T-helper 2 cell treated with Interferon-gamma antibody and Interleukin-4, amounts not matched to agents 5 μg/mL and 100 μg/mL, for 36 hours (primary cell): ENCODE data around the gene PROX2.
A peak's percentile ranks its signal among the peaks of the same experiment; 100 is the strongest.

Source experiments
- DNase-seq: peaks from one replicate; pipeline ENCODE4 v3.0.0; 2021; ENCODE audit warnings: low spot score
- H3K27ac Mint-ChIP-seq: one replicate; pipeline ENCODE4 v1.8.0; 2021; ENCODE audit warnings: mild to moderate bottlenecking, mixed read lengths
- H3K27me3 Mint-ChIP-seq: one replicate; pipeline ENCODE4 v1.8.0; 2021; ENCODE audit warnings: low read depth, mixed read lengths
- H3K36me3 Mint-ChIP-seq: one replicate; pipeline ENCODE4 v1.8.0; 2021; ENCODE audit warnings: low read depth, mixed read lengths
- H3K4me1 Mint-ChIP-seq: one replicate; pipeline ENCODE4 v1.8.0; 2021; ENCODE audit warnings: low read depth, mixed read lengths
- H3K4me3 Mint-ChIP-seq: one replicate; pipeline ENCODE4 v1.8.0; 2022; ENCODE audit warnings: mild to moderate bottlenecking, moderate library complexity, mixed read lengths
- H3K9me3 Mint-ChIP-seq: one replicate; pipeline ENCODE4 v1.8.0; 2021; ENCODE audit warnings: mixed read lengths

Gene PROX2

GRCh38 chr14:74902941-74903705 lies 27.2 kb upstream of the PROX2 start:
- no peak for DNase-seq
- Mint-ChIP-seq H3K27ac (no peak overlapping the region), H3K36me3 (peaks cover 53% of the 10 kb centered on the region), H3K27me3 (no peaks in the 10 kb centered on the region), H3K9me3 (no peaks in the 10 kb centered on the region), H3K4me1 (no peaks in the 10 kb centered on the region), H3K4me3 (no peak overlapping the region)

- no peak overlapping the region for H3K27ac Mint-ChIP-seq
Measured at GRCh38 chr14:74898694-74899093, 22.7 kb upstream of the PROX2 start.

GRCh38 chr14:74898083-74898482 lies 22.1 kb upstream of the PROX2 start:
- Mint-ChIP-seq H3K4me1 (no peaks in the 10 kb centered on the region), H3K4me3 (no peak overlapping the region), H3K9me3 (no peaks in the 10 kb centered on the region), H3K27me3 (no peaks in the 10 kb centered on the region), H3K27ac (no peak overlapping the region), H3K36me3 (peaks cover 84% of the 10 kb centered on the region)
- DNase-seq, result no peak

More at GRCh38 chr14:74898694-74899093, 22.7 kb upstream of the PROX2 start:
- Mint-ChIP-seq H3K9me3 (no peaks in the 10 kb centered on the region), H3K4me1 (no peaks in the 10 kb centered on the region), H3K4me3 (no peak overlapping the region), H3K36me3 (peaks cover 82% of the 10 kb centered on the region), H3K27me3 (no peaks in the 10 kb centered on the region)
- no peak for DNase-seq

GRCh38 chr14:74897642-74898041 lies 21.7 kb upstream of the PROX2 start:
- Mint-ChIP-seq H3K4me1 (no peaks in the 10 kb centered on the region), H3K27me3 (no peaks in the 10 kb centered on the region), H3K27ac (no peak overlapping the region), H3K36me3 (peaks cover 84% of the 10 kb centered on the region), H3K4me3 (no peak overlapping the region), H3K9me3 (no peaks in the 10 kb centered on the region)
- DNase-seq, result no peak

GRCh38 chr14:74896400-74896799 lies 20.5 kb upstream of the PROX2 start:
- Mint-ChIP-seq H3K9me3 (no peaks in the 10 kb centered on the region), H3K27ac (no peak overlapping the region), H3K36me3 (peaks cover 83% of the 10 kb centered on the region)

GRCh38 chr14:74893614-74894091 lies 17.7 kb upstream of the PROX2 start:
- Mint-ChIP-seq H3K4me3 (no peak overlapping the region), H3K27me3 (no peaks in the 10 kb centered on the region), H3K4me1 (peaks cover 3% of the 10 kb centered on the region), H3K27ac (no peak overlapping the region), H3K36me3 (peaks cover 74% of the 10 kb centered on the region), H3K9me3 (no peaks in the 10 kb centered on the region)
- no peak for DNase-seq

More at GRCh38 chr14:74896400-74896799, 20.5 kb upstream of the PROX2 start:
- H3K27me3 Mint-ChIP-seq, result no peaks in the 10 kb centered on the region
- H3K4me3 Mint-ChIP-seq, result no peak overlapping the region
- DNase-seq, result no peak
- H3K4me1 Mint-ChIP-seq, result no peaks in the 10 kb centered on the region

GRCh38 chr14:74892745-74893144 lies 16.8 kb upstream of the PROX2 start:
- H3K36me3 Mint-ChIP-seq, result peaks cover 78% of the 10 kb centered on the region

GRCh38 chr14:74891870-74892269 lies 15.9 kb upstream of the PROX2 start:
- no peak overlapping the region for H3K27ac Mint-ChIP-seq
- peaks cover 70% of the 10 kb centered on the region for H3K36me3 Mint-ChIP-seq
- H3K4me1 Mint-ChIP-seq, result peaks cover 15% of the 10 kb centered on the region
- H3K4me3 Mint-ChIP-seq, result no peak overlapping the region
- H3K27me3 Mint-ChIP-seq, result no peaks in the 10 kb centered on the region
- H3K9me3 Mint-ChIP-seq, result no peaks in the 10 kb centered on the region
- no peak for DNase-seq

More at GRCh38 chr14:74892745-74893144, 16.8 kb upstream of the PROX2 start:
- H3K27ac Mint-ChIP-seq, result no peak overlapping the region
- H3K27me3 Mint-ChIP-seq, result no peaks in the 10 kb centered on the region
- no peaks in the 10 kb centered on the region for H3K9me3 Mint-ChIP-seq
- peaks cover 12% of the 10 kb centered on the region for H3K4me1 Mint-ChIP-seq
- no peak for DNase-seq
- H3K4me3 Mint-ChIP-seq, result no peak overlapping the region

GRCh38 chr14:74890262-74890661 lies 14.3 kb upstream of the PROX2 start:
- no peak for DNase-seq
- H3K4me3 Mint-ChIP-seq, result no peak overlapping the region
- H3K9me3 Mint-ChIP-seq, result no peaks in the 10 kb centered on the region
- H3K27me3 Mint-ChIP-seq, result no peaks in the 10 kb centered on the region
- no peak overlapping the region for H3K27ac Mint-ChIP-seq
- H3K36me3 Mint-ChIP-seq, result peaks cover 67% of the 10 kb centered on the region
- peaks cover 25% of the 10 kb centered on the region for H3K4me1 Mint-ChIP-seq

GRCh38 chr14:74888164-74889158 lies 12.5 kb upstream of the PROX2 start:
- no peak overlapping the region for H3K27ac Mint-ChIP-seq
- H3K9me3 Mint-ChIP-seq, result no peaks in the 10 kb centered on the region
- DNase-seq, result no peak
- H3K4me3 Mint-ChIP-seq, result peak overlapping the region; percentile 18
- H3K36me3 Mint-ChIP-seq, result peaks cover 59% of the 10 kb centered on the region
- peaks cover 38% of the 10 kb centered on the region for H3K4me1 Mint-ChIP-seq
- H3K27me3 Mint-ChIP-seq, result no peaks in the 10 kb centered on the region

- no peak overlapping the region for H3K4me3 Mint-ChIP-seq
- no peak for DNase-seq
- H3K36me3 Mint-ChIP-seq, result peaks cover 51% of the 10 kb centered on the region
- no peaks in the 10 kb centered on the region for H3K27me3 Mint-ChIP-seq
- no peak overlapping the region for H3K27ac Mint-ChIP-seq
- no peaks in the 10 kb centered on the region for H3K9me3 Mint-ChIP-seq
- peaks cover 48% of the 10 kb centered on the region for H3K4me1 Mint-ChIP-seq
Measured at GRCh38 chr14:74886001-74886400, 10.1 kb upstream of the PROX2 start.

- Mint-ChIP-seq H3K27ac (peak overlapping the region; percentile 99), H3K4me3 (peak overlapping the region; percentile 95), H3K36me3 (peaks cover 27% of the 10 kb centered on the region), H3K9me3 (no peaks in the 10 kb centered on the region), H3K4me1 (peaks cover 42% of the 10 kb centered on the region), H3K27me3 (no peaks in the 10 kb centered on the region)
- DNase-seq, result no peak
Measured at GRCh38 chr14:74882103-74882920, 6.4 kb upstream of the PROX2 start.

- Mint-ChIP-seq H3K4me3 (peak within 1 kb of the TSS; percentile 95), H3K4me1 (peaks cover 44% of the 10 kb centered on the region), H3K9me3 (no peaks in the 10 kb centered on the region), H3K27ac (peak within 1 kb of the TSS; percentile 99), H3K27me3 (no peaks in the 10 kb centered on the region), H3K36me3 (peaks cover 27% of the 10 kb centered on the region)
- peak; percentile 87 for DNase-seq
Measured at GRCh38 chr14:74881431-74882102, 5.6 kb upstream of the PROX2 start, which contains the start of gene DLST. TSS of gene DLST (plus strand) at chr14:74881916. CDS start at chr14:74881954, 38 bp downstream.
